ENCODE measurements around the gene LRRC2.

Gene LRRC2

GRCh38 chr3:46471371-46471914, 94.7 kb downstream of the LRRC2 start:
- no peak for DNase-seq

GRCh38 chr3:46470831-46471230, 95.3 kb downstream of the LRRC2 start:
- no peak for DNase-seq

- DNase-seq, result no peak
These were observed 96.3 kb downstream of the LRRC2 start for GRCh38 chr3:46469680-46470357.

- no peak for DNase-seq
These were observed 97.1 kb downstream of the LRRC2 start for GRCh38 chr3:46468753-46469600.

GRCh38 chr3:46467562-46467961, 98.5 kb downstream of the LRRC2 start:
- DNase-seq, result no peak

GRCh38 chr3:46466871-46467403, 99.2 kb downstream of the LRRC2 start:
- no peak for DNase-seq

- no peak for DNase-seq
These were observed 99.8 kb downstream of the LRRC2 start for GRCh38 chr3:46466273-46466672.

Measured in GDM1 (cell line).